ENCODE data around the gene TTR. TPM values are rescaled to one million over a fixed set of nuclear protein-coding genes. Genes with fewer than 3 reads are reported as not detected.

Gene TTR
- total and polyA plus RNA-seq, 2 donors (not counting 1 experiment from before 2014, with no cell fraction given) = not detected

- no peaks in the 10 kb centered on the region for H3K9me3 ChIP-seq (ENCODE audit: control insufficient read depth, insufficient read depth, low read depth, low read length)
- no peaks in the 10 kb centered on the region for H3K4me1 ChIP-seq (ENCODE audit: control insufficient read depth, extremely low read depth, insufficient read depth, low read length)
- TF ChIP-seq, protein P1, sequence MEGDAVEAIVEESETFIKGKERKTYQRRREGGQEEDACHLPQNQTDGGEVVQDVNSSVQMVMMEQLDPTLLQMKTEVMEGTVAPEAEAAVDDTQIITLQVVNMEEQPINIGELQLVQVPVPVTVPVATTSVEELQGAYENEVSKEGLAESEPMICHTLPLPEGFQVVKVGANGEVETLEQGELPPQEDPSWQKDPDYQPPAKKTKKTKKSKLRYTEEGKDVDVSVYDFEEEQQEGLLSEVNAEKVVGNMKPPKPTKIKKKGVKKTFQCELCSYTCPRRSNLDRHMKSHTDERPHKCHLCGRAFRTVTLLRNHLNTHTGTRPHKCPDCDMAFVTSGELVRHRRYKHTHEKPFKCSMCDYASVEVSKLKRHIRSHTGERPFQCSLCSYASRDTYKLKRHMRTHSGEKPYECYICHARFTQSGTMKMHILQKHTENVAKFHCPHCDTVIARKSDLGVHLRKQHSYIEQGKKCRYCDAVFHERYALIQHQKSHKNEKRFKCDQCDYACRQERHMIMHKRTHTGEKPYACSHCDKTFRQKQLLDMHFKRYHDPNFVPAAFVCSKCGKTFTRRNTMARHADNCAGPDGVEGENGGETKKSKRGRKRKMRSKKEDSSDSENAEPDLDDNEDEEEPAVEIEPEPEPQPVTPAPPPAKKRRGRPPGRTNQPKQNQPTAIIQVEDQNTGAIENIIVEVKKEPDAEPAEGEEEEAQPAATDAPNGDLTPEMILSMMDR (conservative IDR thresholded peaks at IDR 0.05 in 1 of 2, IDR thresholded peaks at IDR 0.05 in 1 of 2; ENCODE audit: low read depth in 1 of 2, low read length in 2 of 2) = no peak
- TF ChIP-seq EZH2 (IDR thresholded peaks at IDR 0.05; ENCODE audit: low read length, missing control alignments) = no peak
- H3K27ac ChIP-seq (ENCODE audit: insufficient read depth, low read length) = no peak overlapping the region
- no peaks in the 10 kb centered on the region for H4K20me1 ChIP-seq (ENCODE audit: control insufficient read depth, extremely low read depth, insufficient read depth, low read length)
- no peak overlapping the region for H3K4me3 ChIP-seq (replicated peaks in 1 of 4; ENCODE audit: control extremely low read depth in 1 of 4, insufficient read depth in 1 of 4, low read depth in 3 of 4, low read length in 4 of 4)
- H3K4me2 ChIP-seq (ENCODE audit: extremely low read depth, insufficient read depth, low read length) = no peak overlapping the region
- DNase-seq (ENCODE audit: low read depth in 2 of 2) = no peak
- H3K9ac ChIP-seq (ENCODE audit: insufficient read depth, low read length) = no peak overlapping the region
- H3K27me3 ChIP-seq (ENCODE audit: control insufficient read depth, insufficient read depth, low read length) = no peaks in the 10 kb centered on the region
- H3K36me3 ChIP-seq (ENCODE audit: control insufficient read depth, insufficient read depth, low read length) = no peaks in the 10 kb centered on the region
- no peaks in the 10 kb centered on the region for H3K79me2 ChIP-seq (ENCODE audit: control insufficient read depth, insufficient read depth, low read length)
- H2AFZ ChIP-seq (ENCODE audit: low read length) = no peak overlapping the region
Measured at GRCh38 chr18:31558567-31558966, 33.1 kb upstream of the TTR start.

- Histone ChIP-seq H4K20me1 (ENCODE audit: control insufficient read depth, extremely low read depth, insufficient read depth, low read length) (no peaks in the 10 kb centered on the region), H3K9me3 (ENCODE audit: control insufficient read depth, insufficient read depth, low read depth, low read length) (no peaks in the 10 kb centered on the region), H3K36me3 (ENCODE audit: control insufficient read depth, insufficient read depth, low read length) (no peaks in the 10 kb centered on the region), H3K4me2 (ENCODE audit: extremely low read depth, insufficient read depth, low read length) (no peak overlapping the region), H2AFZ (ENCODE audit: low read length) (no peak overlapping the region), H3K4me3 (replicated peaks in 1 of 4; ENCODE audit: control extremely low read depth in 1 of 4, insufficient read depth in 1 of 4, low read depth in 3 of 4, low read length in 4 of 4) (no peak overlapping the region), H3K27me3 (ENCODE audit: control insufficient read depth, insufficient read depth, low read length) (no peaks in the 10 kb centered on the region), H3K27ac (ENCODE audit: insufficient read depth, low read length) (no peak overlapping the region), H3K9ac (ENCODE audit: insufficient read depth, low read length) (no peak overlapping the region), H3K4me1 (ENCODE audit: control insufficient read depth, extremely low read depth, insufficient read depth, low read length) (no peaks in the 10 kb centered on the region), H3K79me2 (ENCODE audit: control insufficient read depth, insufficient read depth, low read length) (no peaks in the 10 kb centered on the region)
- TF ChIP-seq, protein P1 (conservative IDR thresholded peaks at IDR 0.05 in 1 of 2, IDR thresholded peaks at IDR 0.05 in 1 of 2; ENCODE audit: low read depth in 1 of 2, low read length in 2 of 2) = no peak
- TF ChIP-seq EZH2 (IDR thresholded peaks at IDR 0.05; ENCODE audit: low read length, missing control alignments) = no peak
- no peak for DNase-seq (ENCODE audit: low read depth in 2 of 2)
Measured at GRCh38 chr18:31562726-31563125, 29.0 kb upstream of the TTR start.

GRCh38 chr18:31563778-31564177 is 27.9 kb upstream of the TTR start:
- no peak for TF ChIP-seq EZH2 (IDR thresholded peaks at IDR 0.05; ENCODE audit: low read length, missing control alignments)
- TF ChIP-seq, protein P1 (conservative IDR thresholded peaks at IDR 0.05 in 1 of 2, IDR thresholded peaks at IDR 0.05 in 1 of 2; ENCODE audit: low read depth in 1 of 2, low read length in 2 of 2) = no peak
- H3K36me3 ChIP-seq (ENCODE audit: control insufficient read depth, insufficient read depth, low read length) = no peaks in the 10 kb centered on the region
- no peaks in the 10 kb centered on the region for H3K4me1 ChIP-seq (ENCODE audit: control insufficient read depth, extremely low read depth, insufficient read depth, low read length)

More at GRCh38 chr18:31563778-31564177, 27.9 kb upstream of the TTR start:
- Histone ChIP-seq H3K9me3 (ENCODE audit: control insufficient read depth, insufficient read depth, low read depth, low read length) (no peaks in the 10 kb centered on the region), H2AFZ (ENCODE audit: low read length) (no peak overlapping the region), H3K27ac (ENCODE audit: insufficient read depth, low read length) (no peak overlapping the region), H3K9ac (ENCODE audit: insufficient read depth, low read length) (no peak overlapping the region), H3K27me3 (ENCODE audit: control insufficient read depth, insufficient read depth, low read length) (no peaks in the 10 kb centered on the region), H4K20me1 (ENCODE audit: control insufficient read depth, extremely low read depth, insufficient read depth, low read length) (no peaks in the 10 kb centered on the region), H3K79me2 (ENCODE audit: control insufficient read depth, insufficient read depth, low read length) (no peaks in the 10 kb centered on the region), H3K4me3 (replicated peaks in 1 of 4; ENCODE audit: control extremely low read depth in 1 of 4, insufficient read depth in 1 of 4, low read depth in 3 of 4, low read length in 4 of 4) (no peak overlapping the region), H3K4me2 (ENCODE audit: extremely low read depth, insufficient read depth, low read length) (no peak overlapping the region)
- no peak for DNase-seq (ENCODE audit: low read depth in 2 of 2)
